ENCODE data around the gene SHANK3.

DNA sequence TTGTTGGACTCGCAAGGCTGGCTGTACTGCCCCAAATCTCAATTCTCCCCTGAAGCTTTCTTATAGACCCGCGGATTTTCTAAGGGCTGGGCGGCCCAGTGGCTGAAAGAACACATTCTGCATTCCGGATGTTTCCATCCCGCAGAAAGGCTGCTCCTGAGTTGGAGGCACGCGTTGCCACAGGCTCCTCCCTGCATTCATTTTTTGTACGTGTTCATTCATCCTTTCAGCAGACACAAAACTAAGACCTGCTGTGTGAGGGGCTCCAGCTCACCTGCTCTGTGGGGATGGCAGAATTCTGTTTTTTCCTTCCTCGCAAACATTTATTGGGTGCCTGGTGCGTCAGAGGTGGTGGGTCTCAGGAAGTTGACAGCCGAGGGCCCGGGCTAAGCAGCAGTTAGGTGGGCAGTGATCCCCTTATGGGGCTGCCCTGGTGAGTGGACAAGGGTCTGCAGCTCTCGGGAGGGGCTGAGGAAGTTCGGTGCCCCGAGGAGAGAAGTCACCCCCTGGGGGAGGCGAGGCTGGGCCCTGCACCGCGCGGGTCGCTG is 23.7 kb downstream of the SHANK3 start:
- TF ChIP-seq, protein P1, sequence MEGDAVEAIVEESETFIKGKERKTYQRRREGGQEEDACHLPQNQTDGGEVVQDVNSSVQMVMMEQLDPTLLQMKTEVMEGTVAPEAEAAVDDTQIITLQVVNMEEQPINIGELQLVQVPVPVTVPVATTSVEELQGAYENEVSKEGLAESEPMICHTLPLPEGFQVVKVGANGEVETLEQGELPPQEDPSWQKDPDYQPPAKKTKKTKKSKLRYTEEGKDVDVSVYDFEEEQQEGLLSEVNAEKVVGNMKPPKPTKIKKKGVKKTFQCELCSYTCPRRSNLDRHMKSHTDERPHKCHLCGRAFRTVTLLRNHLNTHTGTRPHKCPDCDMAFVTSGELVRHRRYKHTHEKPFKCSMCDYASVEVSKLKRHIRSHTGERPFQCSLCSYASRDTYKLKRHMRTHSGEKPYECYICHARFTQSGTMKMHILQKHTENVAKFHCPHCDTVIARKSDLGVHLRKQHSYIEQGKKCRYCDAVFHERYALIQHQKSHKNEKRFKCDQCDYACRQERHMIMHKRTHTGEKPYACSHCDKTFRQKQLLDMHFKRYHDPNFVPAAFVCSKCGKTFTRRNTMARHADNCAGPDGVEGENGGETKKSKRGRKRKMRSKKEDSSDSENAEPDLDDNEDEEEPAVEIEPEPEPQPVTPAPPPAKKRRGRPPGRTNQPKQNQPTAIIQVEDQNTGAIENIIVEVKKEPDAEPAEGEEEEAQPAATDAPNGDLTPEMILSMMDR (conservative IDR thresholded peaks at IDR 0.05; ENCODE audit: low read depth, low read length) = no peak
- TF ChIP-seq FOS (IDR thresholded peaks at IDR 0.05; ENCODE audit: low read depth, low read length) = no peak
- no peak for TF ChIP-seq RFX5 (IDR thresholded peaks at IDR 0.05; ENCODE audit: low read depth, low read length)
- TF ChIP-seq POLR2A (IDR thresholded peaks at IDR 0.05; ENCODE audit: low read depth, low read length) = no peak
- TF ChIP-seq SMC3 (IDR thresholded peaks at IDR 0.05; ENCODE audit: low read depth, low read length) = no peak

Data from IMR-90 (cell line).